HEK293T (cell line): ENCODE results near the gene MEGF6.
"Not testable (repeated sequence)": the region's sequence is repeated elsewhere in the genome, so short reads cannot be mapped to it uniquely, and the experiment has no call there.

Experiments used
- CTCF ChIA-PET: fragments of 350-600 bp; formaldehyde crosslinking; extraction: SDS; loops from one replicate; lab custom pipeline; 2021; ENCODE audit warnings: antibody characterized with exemption, inconsistent platforms; lab: Yijun Ruan, JAX
- POLR2A ChIA-PET: fragments of 350-600 bp; formaldehyde crosslinking; extraction: SDS; loops from one replicate; lab custom pipeline; 2020; ENCODE audit warnings: antibody characterized with exemption, inconsistent platforms; lab: Yijun Ruan, JAX
- DNase-seq: peaks from one replicate; pipeline ENCODE4 v3.0.0; 2012; ENCODE audit warnings: mixed read lengths; ENCODE audit errors: extremely low spot score
- ARNT ChIP-seq: fragments of 450-650 bp; IDR thresholded peaks from 2 replicates; pipeline ENCODE4 v1.6.1; 2017; ENCODE audit warnings: mild to moderate bottlenecking
- BHLHE40 ChIP-seq: fragments of 450-650 bp; IDR thresholded peaks from 2 replicates; pipeline ENCODE4 v1.6.1; 2016; ENCODE audit warnings: mild to moderate bottlenecking, moderate library complexity, borderline replicate concordance
- CTBP1 ChIP-seq: fragments of 450-650 bp; IDR thresholded peaks from 2 replicates; pipeline ENCODE4 v1.6.1; 2016; ENCODE audit warnings: borderline replicate concordance
- ELF4 ChIP-seq: fragments of 450-650 bp; IDR thresholded peaks from 2 replicates; pipeline ENCODE4 v1.6.1; 2017; ENCODE audit warnings: antibody characterized with exemption
- FOXA1 ChIP-seq: fragments of 450-650 bp; IDR thresholded peaks from 2 replicates; pipeline ENCODE4 v1.6.1; 2016; ENCODE audit warnings: mild to moderate bottlenecking
- FOXK2 ChIP-seq: fragments of 450-650 bp; IDR thresholded peaks from 2 replicates; pipeline ENCODE4 v1.6.1; 2016; ENCODE audit warnings: mild to moderate bottlenecking
- FOXM1 ChIP-seq: fragments of 450-650 bp; IDR thresholded peaks from 2 replicates; pipeline ENCODE4 v1.6.1; 2017; ENCODE audit warnings: mild to moderate bottlenecking, borderline replicate concordance
- HDGF ChIP-seq: fragments of 450-650 bp; IDR thresholded peaks from 2 replicates; pipeline ENCODE4 v1.6.1; 2017; ENCODE audit warnings: antibody characterized with exemption, borderline replicate concordance
- L3MBTL2 ChIP-seq: fragments of 450-650 bp; conservative IDR thresholded peaks from 2 replicates; pipeline ENCODE4 v1.6.1; 2016; ENCODE audit warnings: mild to moderate bottlenecking
- LEF1 ChIP-seq: fragments of 450-650 bp; IDR thresholded peaks from 2 replicates; pipeline ENCODE4 v1.6.1; 2017; ENCODE audit warnings: mild to moderate bottlenecking, borderline replicate concordance
- NFRKB ChIP-seq: fragments of 450-650 bp; IDR thresholded peaks from 2 replicates; pipeline ENCODE4 v1.6.1; 2016; ENCODE audit warnings: mild to moderate bottlenecking, moderate library complexity
- SP1 ChIP-seq: fragments of 450-650 bp; IDR thresholded peaks from 2 replicates; pipeline ENCODE4 v1.6.1; 2017
- SUZ12 ChIP-seq: fragments of 450-650 bp; IDR thresholded peaks from 2 replicates; pipeline ENCODE4 v1.6.1; 2016; ENCODE audit warnings: mild to moderate bottlenecking
- TARDBP ChIP-seq: fragments of 450-650 bp; IDR thresholded peaks from 2 replicates; pipeline ENCODE4 v1.6.1; 2016
- ZNF384 ChIP-seq: fragments of 450-650 bp; IDR thresholded peaks from 2 replicates; pipeline ENCODE4 v1.6.1; 2016
- TF ChIP-seq, protein P1 (sequence below): fragments of 450-650 bp; IDR thresholded peaks from 2 replicates; pipeline ENCODE4 v1.6.1; 2016

The MEGF6 gene

GRCh38 chr1:3577711-3578432, 33.4 kb downstream of the MEGF6 start:
- TF ChIP-seq ZNF384 (no peak), FOXK2 (no peak), HDGF (no peak), NFRKB (no peak), SUZ12 (no peak), BHLHE40 (no peak), TARDBP (no peak), FOXM1 (no peak), LEF1 (no peak), SP1 (no peak), CTBP1 (no peak), ELF4 (no peak), FOXA1 (no peak), L3MBTL2 (no peak)
- TF ChIP-seq, protein P1, sequence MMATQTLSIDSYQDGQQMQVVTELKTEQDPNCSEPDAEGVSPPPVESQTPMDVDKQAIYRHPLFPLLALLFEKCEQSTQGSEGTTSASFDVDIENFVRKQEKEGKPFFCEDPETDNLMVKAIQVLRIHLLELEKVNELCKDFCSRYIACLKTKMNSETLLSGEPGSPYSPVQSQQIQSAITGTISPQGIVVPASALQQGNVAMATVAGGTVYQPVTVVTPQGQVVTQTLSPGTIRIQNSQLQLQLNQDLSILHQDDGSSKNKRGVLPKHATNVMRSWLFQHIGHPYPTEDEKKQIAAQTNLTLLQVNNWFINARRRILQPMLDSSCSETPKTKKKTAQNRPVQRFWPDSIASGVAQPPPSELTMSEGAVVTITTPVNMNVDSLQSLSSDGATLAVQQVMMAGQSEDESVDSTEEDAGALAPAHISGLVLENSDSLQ, result no peak
- ChIA-PET POLR2A (no interaction called here), CTCF (no interaction called here)
- DNase-seq, result no peak

DNA sequence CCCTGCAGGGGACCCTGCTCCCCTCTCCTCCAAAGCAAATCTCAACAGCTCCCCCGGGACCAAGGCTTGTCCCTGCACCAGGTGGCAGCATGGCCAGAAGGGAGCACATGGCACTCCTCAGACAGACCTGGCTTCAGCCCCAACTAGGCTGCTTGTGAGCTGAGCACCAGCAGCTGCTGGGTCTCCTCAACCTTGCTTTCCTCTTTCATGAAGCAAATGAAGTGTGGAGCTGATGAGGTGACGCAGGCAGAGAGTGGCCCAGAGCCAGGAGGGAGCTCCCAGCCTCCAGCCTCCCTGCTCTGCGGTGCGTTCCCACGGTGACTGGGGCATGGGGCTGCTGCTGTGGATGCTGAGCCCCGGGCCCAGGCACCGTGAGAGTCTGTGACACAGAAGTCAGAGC, 34.0 kb downstream of the MEGF6 start:
- TF ChIP-seq L3MBTL2 (no peak), SP1 (no peak), ZNF384 (no peak), FOXK2 (no peak), ELF4 (no peak), LEF1 (no peak), TARDBP (no peak), BHLHE40 (no peak)
- POLR2A ChIA-PET, result no interaction called here
- CTCF ChIA-PET, result no interaction called here
- no peak for DNase-seq

- POLR2A ChIA-PET, result interaction anchor here (0.8 kb wide), 1 partner anchor 33 kb away, joined by 3 read pairs; no protein-coding TSS in a partner anchor
- CTCF ChIA-PET, result interaction anchor here (0.8 kb wide), 1 partner anchor 11 kb away, joined by 3 read pairs; no protein-coding TSS in a partner anchor
- DNase-seq, result no peak
- TF ChIP-seq FOXK2, result no peak
- no peak for TF ChIP-seq FOXA1
- TF ChIP-seq FOXM1, result no peak
- TF ChIP-seq, protein P1, result no peak
- no peak for TF ChIP-seq ZNF384
- TF ChIP-seq CTBP1, result no peak
- TF ChIP-seq BHLHE40, result no peak
- TF ChIP-seq L3MBTL2, result no peak
- no peak for TF ChIP-seq ARNT
- TF ChIP-seq SUZ12, result no peak
- no peak for TF ChIP-seq NFRKB
- no peak for TF ChIP-seq LEF1
- no peak for TF ChIP-seq SP1
- TF ChIP-seq ELF4, result no peak
- TF ChIP-seq TARDBP, result no peak
- no peak for TF ChIP-seq HDGF
Observed at GRCh38 chr1:3575993-3576392, 35.3 kb downstream of the MEGF6 start.

DNA sequence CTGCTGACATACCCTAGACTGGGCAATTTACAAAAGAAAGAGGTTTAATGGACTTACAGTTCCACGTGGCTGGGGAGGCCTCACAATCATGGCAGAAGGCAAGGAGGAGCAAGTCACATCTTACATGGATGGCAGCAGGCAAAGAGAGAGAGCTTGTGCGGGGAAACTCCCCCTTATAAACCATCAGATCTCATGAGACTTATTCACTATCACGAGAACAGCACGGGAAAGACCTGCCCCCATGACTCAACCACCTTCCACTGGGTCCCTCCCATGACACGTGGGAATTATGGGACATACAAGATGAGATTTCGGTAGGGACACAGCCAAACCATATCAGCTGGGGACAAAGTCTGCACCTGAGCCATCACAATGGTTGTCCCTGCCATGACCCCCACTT, 35.8 kb downstream of the MEGF6 start:
- POLR2A ChIA-PET, DNase-seq: not testable (repeated sequence)
- CTCF ChIA-PET, result interaction anchor here (0.7 to 0.8 kb wide), 2 partner anchors 11 to 251 kb away, joined by 3 read pairs; no protein-coding TSS in a partner anchor

- POLR2A ChIA-PET, result no interaction called here
- no peak for DNase-seq
Observed at GRCh38 chr1:3573500-3573899, 37.8 kb downstream of the MEGF6 start.

DNA sequence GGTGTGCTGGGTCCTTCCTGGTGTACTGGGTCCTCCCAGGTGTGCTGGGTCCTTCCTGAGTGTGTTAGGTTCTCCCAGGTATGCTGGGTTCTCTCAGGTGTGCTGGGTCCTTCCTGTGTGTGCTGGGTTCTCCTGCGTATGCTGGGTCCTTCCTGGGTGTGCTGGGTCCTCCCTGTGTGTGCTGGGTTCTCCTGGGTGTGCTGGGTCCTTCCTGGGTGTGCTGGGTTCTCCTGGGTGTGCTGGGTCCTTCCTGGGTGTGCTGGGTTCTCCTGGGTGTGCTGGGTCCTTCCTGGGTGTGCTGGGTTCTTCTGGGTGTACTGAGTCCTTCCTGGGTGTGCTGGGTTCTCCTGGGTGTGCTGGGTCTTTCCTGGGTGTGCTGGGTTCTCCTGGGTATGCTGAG, 38.7 kb downstream of the MEGF6 start:
- CTCF ChIA-PET, POLR2A ChIA-PET, DNase-seq: not testable (repeated sequence)

More at GRCh38 chr1:3573500-3573899, 37.8 kb downstream of the MEGF6 start:
- TF ChIP-seq LEF1, result no peak
- no peak for TF ChIP-seq ELF4
- no peak for TF ChIP-seq HDGF
- no peak for TF ChIP-seq FOXA1
- no peak for TF ChIP-seq NFRKB
- TF ChIP-seq BHLHE40, result no peak
- TF ChIP-seq SUZ12, result no peak
- TF ChIP-seq L3MBTL2, result no peak
- TF ChIP-seq SP1, result no peak
- TF ChIP-seq TARDBP, result no peak
- TF ChIP-seq ARNT, result no peak
- TF ChIP-seq ZNF384, result no peak
- no peak for TF ChIP-seq CTBP1
- CTCF ChIA-PET, result no interaction called here

GRCh38 chr1:3571263-3571662, 40.0 kb downstream of the MEGF6 start:
- DNase-seq, result no peak
- ChIA-PET POLR2A (no interaction called here), CTCF (no interaction called here)
- TF ChIP-seq L3MBTL2 (no peak), HDGF (no peak), LEF1 (no peak), CTBP1 (no peak), SUZ12 (no peak), FOXM1 (no peak), FOXK2 (no peak), BHLHE40 (no peak), ZNF384 (no peak), ELF4 (no peak), SP1 (no peak), TARDBP (no peak), FOXA1 (no peak)
- TF ChIP-seq, protein P1, result no peak
